Panc1 (cell line): Measurements from ENCODE around the gene LDB3. TPM values are rescaled to one million over a fixed set of nuclear protein-coding genes. Genes with fewer than 3 reads are reported as not detected.

ENCODE experiments used
- ATAC-seq: fragments of 200-7000 bp; cut with Tn5 transposase; 2 replicates; pipeline ENCODE4 v1.9.1; 2020; ENCODE audit warnings: mild to moderate bottlenecking, moderate library complexity
- BruUV-seq: library from RNA; stranded (reverse); fragments of 400-500 nt; replicated peaks from 2 replicates; lab custom pipeline; 2021; lab: Mats Ljungman, UMichigan
- CTCF ChIA-PET: fragments of 300-600 bp; sonication (Branson Sonifier 250); formaldehyde crosslinking; loops from one replicate; lab custom pipeline; 2022; ENCODE audit warnings: antibody characterized with exemption; lab: Charles Lee
- POLR2A ChIA-PET: fragments of 300-600 bp; sonication (Branson Sonifier 250); formaldehyde crosslinking; loops from one replicate; lab custom pipeline; 2022; ENCODE audit warnings: antibody characterized with exemption; lab: Charles Lee
- DNase-seq: peaks from one replicate; pipeline ENCODE4 v3.0.0-alpha.2; 2010; ENCODE audit warnings: low read depth, low spot score
- H3K27ac ChIP-seq: 2 replicates; pipeline ENCODE4 v1.5.1; 2011; ENCODE audit warnings: mild to moderate bottlenecking, low read length, inconsistent platforms
- H3K27me3 ChIP-seq: fragments of 200-500 bp; sonication (Bioruptor generic); 2 replicates; pipeline ENCODE4 v1.6.0; 2014; ENCODE audit warnings: low read length, inconsistent platforms; ENCODE audit not compliant: control insufficient read depth, insufficient read depth
- H3K36me3 ChIP-seq: fragments of 200-500 bp; sonication (Bioruptor generic); 2 replicates; pipeline ENCODE4 v1.5.1; 2014; ENCODE audit warnings: inconsistent platforms, mild to moderate bottlenecking, low read length, moderate library complexity; ENCODE audit not compliant: control insufficient read depth, insufficient read depth
- H3K4me1 ChIP-seq: 2 replicates; pipeline ENCODE4 v1.5.1; 2011; ENCODE audit warnings: inconsistent platforms, mild to moderate bottlenecking, low read length, moderate library complexity; ENCODE audit not compliant: control insufficient read depth, insufficient read depth
- H3K4me3 ChIP-seq, 2 experiments: 2 replicates each; pipeline ENCODE4 v1.5.1; 2011 to 2012; ENCODE audit warnings: low read depth in 2 of 2, low read length in 2 of 2, mild to moderate bottlenecking in 2 of 2, inconsistent platforms in 1 of 2, moderate library complexity in 1 of 2
- H3K9me3 ChIP-seq: fragments of 200-500 bp; sonication (Bioruptor generic); 2 replicates; pipeline ENCODE4 v1.5.1; 2014; ENCODE audit warnings: low read depth, mild to moderate bottlenecking, inconsistent platforms, low read length, moderate library complexity; ENCODE audit not compliant: control insufficient read depth, insufficient read depth
- POLR2AphosphoS5 ChIP-seq: IDR thresholded peaks from 2 replicates; pipeline ENCODE4 v1.6.1; 2012; ENCODE audit warnings: mild to moderate bottlenecking, low read depth, low read length, moderate library complexity
- REST ChIP-seq, 2 experiments: IDR thresholded peaks; 2 replicates each; pipeline ENCODE4 v1.6.1; 2011 to 2012; ENCODE audit warnings: low read depth in 2 of 2, control low read depth in 1 of 2, low read length in 1 of 2, mild to moderate bottlenecking in 1 of 2, moderate library complexity in 1 of 2; ENCODE audit not compliant: insufficient read depth in 1 of 2
- SIN3A ChIP-seq: IDR thresholded peaks from 2 replicates; pipeline ENCODE4 v1.6.1; 2012; ENCODE audit warnings: low read depth, mild to moderate bottlenecking, low read length, moderate library complexity, borderline replicate concordance; ENCODE audit not compliant: insufficient read depth
- TCF7L2 ChIP-seq: IDR thresholded peaks from 2 replicates; pipeline ENCODE4 v1.6.1; 2011; ENCODE audit warnings: mild to moderate bottlenecking, low read depth, low read length, inconsistent platforms
- in situ Hi-C: cut with HindIII; loops from 2 replicates; pipeline ENCODE4 v1.10.0; 2016; ENCODE audit warnings: low sequenced_read_pairs, low pct_unique_long_range_greater_than_20kb
- intact Hi-C: fragments of 100-400 bp; cut with micrococcal nuclease; formaldehyde crosslinking; loops from one replicate; pipeline ENCODE4 v1.10.0; 2022; ENCODE audit not compliant: unreplicated experiment
- total RNA-seq: library from RNA; stranded (reverse); gene quantifications from one replicate; pipeline ENCODE4 v1.2.1, GENCODE V29; 2021; ENCODE audit not compliant: unreplicated experiment
- TF ChIP-seq, protein P1 (sequence below): fragments of 450-650 bp; IDR thresholded peaks from 2 replicates; pipeline ENCODE4 v1.5.1; 2017; ENCODE audit warnings: mild to moderate bottlenecking

The LDB3 gene
- total RNA-seq, 1 experiment from 2014 or later: 0.15 TPM

GRCh38 chr10:86646532-86646931, 21.8 kb upstream of the LDB3 start:
- no peaks in the 10 kb centered on the region for H3K9me3 ChIP-seq
- intact Hi-C loops: no loop called here
- ChIA-PET CTCF (no interaction called here), POLR2A (no interaction called here)
- H3K27ac ChIP-seq: peak overlapping the region; percentile 57
- no peak overlapping the region for H3K4me3 ChIP-seq
- DNase-seq (no peak), ATAC-seq (no peak)
- BruUV-seq: no TSS peak
- H3K36me3 ChIP-seq: no peaks in the 10 kb centered on the region
- TF ChIP-seq POLR2AphosphoS5 (no peak), SIN3A (no peak)
- H3K4me1 ChIP-seq: peaks cover 34% of the 10 kb centered on the region
- in situ Hi-C loops: no loop called here
- H3K27me3 ChIP-seq: peaks cover 3% of the 10 kb centered on the region; the same call in 1 of the 2 replicates

DNA sequence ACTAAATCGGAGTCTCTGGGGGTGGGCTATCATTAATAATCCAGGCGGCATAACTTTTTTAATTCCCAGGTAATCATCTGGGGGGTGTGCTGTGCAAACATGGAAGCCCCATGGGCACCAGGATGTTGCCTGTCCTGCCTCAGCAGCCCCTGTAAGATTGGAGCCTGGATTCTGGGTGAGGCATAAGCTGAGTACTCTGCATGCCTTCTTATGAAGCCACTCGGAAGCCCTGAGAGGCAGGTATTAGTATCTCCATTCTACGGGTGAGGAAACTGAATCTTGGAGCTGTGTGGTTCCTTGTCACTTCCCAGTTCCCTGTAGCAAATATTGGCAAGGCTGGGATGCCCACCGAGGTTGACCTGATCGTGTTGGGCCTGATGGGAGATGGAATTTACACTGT, 21.4 kb upstream of the LDB3 start:
- in situ Hi-C loops: no loop called here
- H3K36me3 ChIP-seq: no peaks in the 10 kb centered on the region
- TF ChIP-seq REST (IDR thresholded peaks at IDR 0.05; ENCODE audit: insufficient read depth in 1 of 2, low read depth in 2 of 2, low read length in 1 of 2) (no peak), TCF7L2 (no peak), POLR2AphosphoS5 (no peak), SIN3A (no peak)
- TF ChIP-seq, protein P1, sequence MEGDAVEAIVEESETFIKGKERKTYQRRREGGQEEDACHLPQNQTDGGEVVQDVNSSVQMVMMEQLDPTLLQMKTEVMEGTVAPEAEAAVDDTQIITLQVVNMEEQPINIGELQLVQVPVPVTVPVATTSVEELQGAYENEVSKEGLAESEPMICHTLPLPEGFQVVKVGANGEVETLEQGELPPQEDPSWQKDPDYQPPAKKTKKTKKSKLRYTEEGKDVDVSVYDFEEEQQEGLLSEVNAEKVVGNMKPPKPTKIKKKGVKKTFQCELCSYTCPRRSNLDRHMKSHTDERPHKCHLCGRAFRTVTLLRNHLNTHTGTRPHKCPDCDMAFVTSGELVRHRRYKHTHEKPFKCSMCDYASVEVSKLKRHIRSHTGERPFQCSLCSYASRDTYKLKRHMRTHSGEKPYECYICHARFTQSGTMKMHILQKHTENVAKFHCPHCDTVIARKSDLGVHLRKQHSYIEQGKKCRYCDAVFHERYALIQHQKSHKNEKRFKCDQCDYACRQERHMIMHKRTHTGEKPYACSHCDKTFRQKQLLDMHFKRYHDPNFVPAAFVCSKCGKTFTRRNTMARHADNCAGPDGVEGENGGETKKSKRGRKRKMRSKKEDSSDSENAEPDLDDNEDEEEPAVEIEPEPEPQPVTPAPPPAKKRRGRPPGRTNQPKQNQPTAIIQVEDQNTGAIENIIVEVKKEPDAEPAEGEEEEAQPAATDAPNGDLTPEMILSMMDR: no peak
- DNase-seq: no peak
- H3K27ac ChIP-seq: peak overlapping the region; percentile 57; the same call in 1 of the 2 replicates
- H3K4me1 ChIP-seq: peaks cover 34% of the 10 kb centered on the region
- no peaks in the 10 kb centered on the region for H3K9me3 ChIP-seq
- BruUV-seq: no TSS peak
- peaks cover 2% of the 10 kb centered on the region; the same call in 1 of the 2 replicates for H3K27me3 ChIP-seq
- ChIA-PET CTCF (no interaction called here), POLR2A (interaction anchor here (0.6 kb wide), 1 partner anchor 124 kb away, joined by 10 read pairs; no protein-coding TSS in a partner anchor)
- intact Hi-C loops: no loop called here
- H3K4me3 ChIP-seq: no peak overlapping the region
- ATAC-seq: no peak
